ENCODE results near the gene ZNF385C. TPM values are rescaled to one million over a fixed set of nuclear protein-coding genes. Genes with fewer than 3 reads are reported as not detected.
A peak's percentile ranks its signal among the peaks of the same experiment; 100 is the strongest.

ZNF385C gene
- total and polyA plus RNA-seq, 2 of the 13 experiments (the other 11 are each of a cell fraction or from before 2014, with no cell fraction given), result 2.3 to 6.1 TPM

- TF ChIP-seq ZNF143 (CRISPR knock-in tag; IDR thresholded peaks at IDR 0.05) (peak; percentile 42; the same call in 1 of the 2 replicates), ZNF337 (CRISPR knock-in tag; IDR thresholded peaks at IDR 0.05; ENCODE audit: borderline replicate concordance, low read depth) (peak; percentile 54; the same call in 1 of the 2 replicates), ZNF670 (CRISPR knock-in tag; IDR thresholded peaks at IDR 0.05; ENCODE audit: borderline replicate concordance) (peak; percentile 98), FOXJ3 (CRISPR knock-in tag; IDR thresholded peaks at IDR 0.05; ENCODE audit: borderline replicate concordance) (peak; percentile 76; the same call in 1 of the 2 replicates), ZBTB37 (CRISPR knock-in tag; IDR thresholded peaks at IDR 0.05) (peak; percentile 28; the same call in 1 of the 2 replicates), JUND (CRISPR knock-in tag; IDR thresholded peaks at IDR 0.05) (peak; percentile 11; the same call in 1 of the 2 replicates), ZNF720 (CRISPR knock-in tag; IDR thresholded peaks at IDR 0.05) (peak; percentile 39; the same call in 1 of the 2 replicates), ZNF782 (CRISPR knock-in tag; IDR thresholded peaks at IDR 0.05; ENCODE audit: borderline replicate concordance) (peak; percentile 47; the same call in 1 of the 2 replicates), ZNF205 (CRISPR knock-in tag; IDR thresholded peaks at IDR 0.05) (peak; percentile 94; the same call in 1 of the 2 replicates), NR3C1 (CRISPR knock-in tag; IDR thresholded peaks at IDR 0.05) (no peak), UBTF (CRISPR knock-in tag; IDR thresholded peaks at IDR 0.05) (peak; percentile 86), ZNF138 (CRISPR knock-in tag; IDR thresholded peaks at IDR 0.05; ENCODE audit: low read depth) (no peak), CREB1 (IDR thresholded peaks at IDR 0.05) (no peak), CREB1 (CRISPR knock-in tag; IDR thresholded peaks at IDR 0.05) (no peak), SALL1 (CRISPR knock-in tag; IDR thresholded peaks at IDR 0.05) (peak; percentile 85), KDM1A (CRISPR knock-in tag; IDR thresholded peaks at IDR 0.05) (no peak), STAG1 (CRISPR knock-in tag; IDR thresholded peaks at IDR 0.05) (no peak), ZNF816 (CRISPR knock-in tag; IDR thresholded peaks at IDR 0.05; ENCODE audit: borderline replicate concordance) (peak; percentile 89; the same call in 1 of the 2 replicates), ZNF124 (CRISPR knock-in tag; IDR thresholded peaks at IDR 0.05) (peak; percentile 88), ZNF878 (CRISPR knock-in tag; IDR thresholded peaks at IDR 0.05) (0 out of 2 replicates have a peak, but pooled peaks have one; percentile 56), KLF13 (CRISPR knock-in tag; IDR thresholded peaks at IDR 0.05) (peak; percentile 24; the same call in 1 of the 2 replicates)
- TF ChIP-seq, protein P1, sequence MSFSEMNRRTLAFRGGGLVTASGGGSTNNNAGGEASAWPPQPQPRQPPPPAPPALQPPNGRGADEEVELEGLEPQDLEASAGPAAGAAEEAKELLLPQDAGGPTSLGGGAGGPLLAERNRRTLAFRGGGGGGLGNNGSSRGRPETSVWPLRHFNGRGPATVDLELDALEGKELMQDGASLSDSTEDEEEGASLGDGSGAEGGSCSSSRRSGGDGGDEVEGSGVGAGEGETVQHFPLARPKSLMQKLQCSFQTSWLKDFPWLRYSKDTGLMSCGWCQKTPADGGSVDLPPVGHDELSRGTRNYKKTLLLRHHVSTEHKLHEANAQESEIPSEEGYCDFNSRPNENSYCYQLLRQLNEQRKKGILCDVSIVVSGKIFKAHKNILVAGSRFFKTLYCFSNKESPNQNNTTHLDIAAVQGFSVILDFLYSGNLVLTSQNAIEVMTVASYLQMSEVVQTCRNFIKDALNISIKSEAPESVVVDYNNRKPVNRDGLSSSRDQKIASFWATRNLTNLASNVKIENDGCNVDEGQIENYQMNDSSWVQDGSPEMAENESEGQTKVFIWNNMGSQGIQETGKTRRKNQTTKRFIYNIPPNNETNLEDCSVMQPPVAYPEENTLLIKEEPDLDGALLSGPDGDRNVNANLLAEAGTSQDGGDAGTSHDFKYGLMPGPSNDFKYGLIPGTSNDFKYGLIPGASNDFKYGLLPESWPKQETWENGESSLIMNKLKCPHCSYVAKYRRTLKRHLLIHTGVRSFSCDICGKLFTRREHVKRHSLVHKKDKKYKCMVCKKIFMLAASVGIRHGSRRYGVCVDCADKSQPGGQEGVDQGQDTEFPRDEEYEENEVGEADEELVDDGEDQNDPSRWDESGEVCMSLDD (CRISPR knock-in tag; IDR thresholded peaks at IDR 0.05; ENCODE audit: borderline replicate concordance), result peak; percentile 73; the same call in 1 of the 2 replicates
Measured at GRCh38 chr17:42016941-42017865, 81.1 kb downstream of the ZNF385C start, which contains the start of gene DNAJC7 (continued).
